Neuronal stem cell (in vitro differentiated cells): ENCODE measurements around the gene OIT3.

Source experiments
- DNase-seq: peaks from one replicate; pipeline ENCODE4 v3.0.0-alpha.2; 2013; ENCODE audit warnings: low spot score
- H2AFZ ChIP-seq: one replicate; pipeline ENCODE4 v1.6.1; 2013; ENCODE audit warnings: mild to moderate bottlenecking, low read length, inconsistent platforms
- H2AK5ac ChIP-seq: 2 replicates; pipeline ENCODE4 v1.6.1; 2013; ENCODE audit warnings: low read depth, mild to moderate bottlenecking, inconsistent platforms, low read length, moderate library complexity, mixed read lengths
- H2BK120ac ChIP-seq: 2 replicates; pipeline ENCODE4 v1.6.1; 2013; ENCODE audit warnings: low read depth, mild to moderate bottlenecking, inconsistent platforms, low read length, moderate library complexity, mixed read lengths
- H2BK12ac ChIP-seq: one replicate; pipeline ENCODE4 v1.6.1; 2013; ENCODE audit warnings: low read length, inconsistent platforms
- H2BK15ac ChIP-seq: 2 replicates; pipeline ENCODE4 v1.6.1; 2013; ENCODE audit warnings: mild to moderate bottlenecking, low read length, inconsistent platforms, mixed read lengths
- H2BK5ac ChIP-seq: one replicate; pipeline ENCODE4 v1.6.1; 2013; ENCODE audit warnings: inconsistent platforms, mild to moderate bottlenecking, low read length, moderate library complexity
- H3K14ac ChIP-seq: one replicate; pipeline ENCODE4 v1.6.1; 2013; ENCODE audit warnings: low read length, inconsistent platforms
- H3K18ac ChIP-seq: 2 replicates; pipeline ENCODE4 v1.6.1; 2013; ENCODE audit warnings: low read length, inconsistent platforms
- H3K23ac ChIP-seq: 2 replicates; pipeline ENCODE4 v1.6.1; 2013; ENCODE audit warnings: low read depth, mild to moderate bottlenecking, mixed read lengths, low read length, inconsistent platforms; ENCODE audit not compliant: poor library complexity
- H3K27ac ChIP-seq: replicated peaks from 3 replicates; pipeline ENCODE4 v1.5.1; 2013; ENCODE audit warnings: low read length, inconsistent platforms
- H3K27me3 ChIP-seq, 3 experiments: 2 replicates each; pipeline ENCODE4 v1.6.1; 2013; ENCODE audit warnings: low read length in 3 of 3, mild to moderate bottlenecking in 2 of 3, inconsistent platforms in 1 of 3, low read depth in 1 of 3, mixed read lengths in 1 of 3, moderate library complexity in 1 of 3; ENCODE audit not compliant: control insufficient read depth in 3 of 3, insufficient read depth in 3 of 3
- H3K36me3 ChIP-seq, 2 donors: replicated peaks in 1 of 2; 2 replicates each; pipeline ENCODE4 v1.6.1; 2013; ENCODE audit warnings: low read length in 2 of 2; ENCODE audit not compliant: control insufficient read depth in 2 of 2, insufficient read depth in 2 of 2
- H3K4ac ChIP-seq: 2 replicates; pipeline ENCODE4 v1.6.1; 2013; ENCODE audit warnings: inconsistent platforms, mild to moderate bottlenecking, low read length, moderate library complexity
- H3K4me1 ChIP-seq, 2 donors: 1 replicate in 1 of 2; 2 replicates in 1 of 2; pipeline ENCODE4 v1.6.1; 2013; ENCODE audit warnings: low read length in 2 of 2, low read depth in 1 of 2; ENCODE audit not compliant: control insufficient read depth in 2 of 2, insufficient read depth in 1 of 2
- H3K4me2 ChIP-seq: one replicate; pipeline ENCODE4 v1.6.1; 2013; ENCODE audit warnings: mild to moderate bottlenecking, low read length, inconsistent platforms; ENCODE audit not compliant: insufficient read depth, poor library complexity, severe bottlenecking
- H3K4me3 ChIP-seq, 2 donors: 2 replicates each; pipeline ENCODE4 v1.5.1; 2013; ENCODE audit warnings: low read length in 2 of 2, mild to moderate bottlenecking in 2 of 2, inconsistent platforms in 1 of 2, moderate library complexity in 1 of 2
- H3K79me1 ChIP-seq: one replicate; pipeline ENCODE4 v1.6.1; 2013; ENCODE audit warnings: low read depth, mild to moderate bottlenecking, inconsistent platforms, low read length, moderate library complexity
- H3K9ac ChIP-seq: one replicate; pipeline ENCODE4 v1.6.1; 2013; ENCODE audit warnings: mild to moderate bottlenecking, low read depth, low read length, inconsistent platforms; ENCODE audit not compliant: poor library complexity
- H3K9me3 ChIP-seq, 2 donors: replicated peaks in 1 of 2; 2 replicates each; pipeline versions ENCODE3 to v1.6.1; 2013; ENCODE audit warnings: low read length in 2 of 2, mild to moderate bottlenecking in 2 of 2, inconsistent platforms in 1 of 2, low read depth in 1 of 2, mixed read lengths in 1 of 2, moderate library complexity in 1 of 2; ENCODE audit not compliant: control insufficient read depth in 2 of 2, insufficient read depth in 1 of 2
- H4K8ac ChIP-seq: one replicate; pipeline ENCODE4 v1.6.1; 2013; ENCODE audit warnings: low read depth, mild to moderate bottlenecking, inconsistent platforms, low read length, moderate library complexity
- H4K91ac ChIP-seq: one replicate; pipeline ENCODE4 v1.6.1; 2013; ENCODE audit warnings: low read length, low read depth, mild to moderate bottlenecking, inconsistent platforms; ENCODE audit not compliant: poor library complexity
- WGBS, 2 donors: extraction: QIAGEN DNeasy Blood & Tissue Kit; methylation state at CpG; one replicate each; pipeline ENCODE4 v1.1.7; 2013; ENCODE audit warnings: missing lambda C conversion rate in 2 of 2, mixed read lengths in 1 of 2; ENCODE audit not compliant: insufficient read length in 2 of 2, insufficient replicate concordance in 1 of 2; ENCODE audit errors: extremely low coverage in 2 of 2; 5-methylcytosine and 5-hydroxymethylcytosine counted together

The OIT3 gene

DNA sequence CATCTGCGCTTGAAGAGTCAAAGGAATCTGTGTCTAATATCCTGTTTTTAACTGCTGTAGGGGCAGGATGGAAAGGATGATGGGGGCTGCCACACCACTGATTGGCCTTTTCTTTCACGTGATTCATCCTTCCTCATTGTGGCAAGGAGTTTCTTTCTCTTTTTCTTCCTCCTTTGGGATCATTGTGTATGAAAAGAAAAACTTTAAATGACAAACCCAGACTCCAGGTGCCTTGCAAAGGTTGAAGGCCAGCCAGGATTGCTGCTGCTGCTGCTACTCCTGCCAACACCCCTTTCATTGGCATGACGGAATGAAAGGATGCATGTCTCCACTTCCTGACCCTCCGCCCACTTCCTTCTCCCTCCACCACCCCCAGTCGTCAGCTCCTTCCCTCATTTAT lies 6.5 kb upstream of the OIT3 start:
- Histone ChIP-seq H3K18ac (no peak overlapping the region), H3K14ac (no peak overlapping the region), H3K27ac (peak overlapping the region; percentile 71), H2AK5ac (no peak overlapping the region), H3K36me3 (peaks cover 0 to 21% of the 10 kb centered on the region in 2 donors), H3K79me1 (no peaks in the 10 kb centered on the region), H3K4me3 (no peak overlapping the region), H3K27me3 (no peaks in the 10 kb centered on the region), H3K4me1 (peaks cover 8 to 12% of the 10 kb centered on the region in 2 donors), H2BK15ac (no peak overlapping the region), H4K91ac (no peak overlapping the region), H3K23ac (no peak overlapping the region), H3K4ac (no peak overlapping the region), H2BK5ac (no peak overlapping the region), H2BK120ac (no peak overlapping the region), H2BK12ac (no peak overlapping the region), H3K9me3 (no peaks in the 10 kb centered on the region), H2AFZ (peak overlapping the region; percentile 55), H3K4me2 (no peak overlapping the region), H4K8ac (no peak overlapping the region), H3K9ac (no peak overlapping the region)
- WGBS, 2 donors, result no CpG with 5 or more reads among the region's 5 CpGs
- DNase-seq, result no peak

GRCh38 chr10:72888151-72888638 lies 5.3 kb upstream of the OIT3 start:
- H3K27ac ChIP-seq, result no peak overlapping the region
- H3K18ac ChIP-seq, result no peak overlapping the region
- H3K4me1 ChIP-seq, result peaks cover 9 to 12% of the 10 kb centered on the region in 2 donors
- H3K4me2 ChIP-seq, result no peak overlapping the region
- no peak overlapping the region for H3K9ac ChIP-seq
- no peak overlapping the region for H2BK120ac ChIP-seq
- no peak overlapping the region for H4K91ac ChIP-seq
- no peak overlapping the region for H2AFZ ChIP-seq
- no peak overlapping the region for H3K4ac ChIP-seq
- H2BK5ac ChIP-seq, result no peak overlapping the region
- H3K79me1 ChIP-seq, result no peaks in the 10 kb centered on the region
- no CpG with 5 or more reads among the region's 7 CpGs for WGBS, 2 donors
- no peak overlapping the region for H3K23ac ChIP-seq
- H2AK5ac ChIP-seq, result no peak overlapping the region
- H3K36me3 ChIP-seq, result peaks cover 0 to 21% of the 10 kb centered on the region in 2 donors
- no peak overlapping the region for H2BK12ac ChIP-seq
- H3K4me3 ChIP-seq, result no peak overlapping the region
- H3K27me3 ChIP-seq, result no peaks in the 10 kb centered on the region
- no peak overlapping the region for H3K14ac ChIP-seq
- no peak for DNase-seq
- no peak overlapping the region for H2BK15ac ChIP-seq
- no peaks in the 10 kb centered on the region for H3K9me3 ChIP-seq
- H4K8ac ChIP-seq, result no peak overlapping the region

- Histone ChIP-seq H3K4me1 (peaks cover 9 to 12% of the 10 kb centered on the region in 2 donors), H3K23ac (no peak overlapping the region), H2BK15ac (no peak overlapping the region), H2BK120ac (no peak overlapping the region), H4K91ac (no peak overlapping the region), H3K36me3 (peaks cover 0 to 21% of the 10 kb centered on the region in 2 donors), H3K14ac (no peak overlapping the region), H4K8ac (no peak overlapping the region), H3K18ac (no peak overlapping the region), H3K27me3 (no peaks in the 10 kb centered on the region), H3K4me2 (no peak overlapping the region), H2BK5ac (no peak overlapping the region), H3K4me3 (no peak overlapping the region), H3K79me1 (no peaks in the 10 kb centered on the region), H3K9me3 (no peaks in the 10 kb centered on the region), H2AFZ (no peak overlapping the region), H2AK5ac (no peak overlapping the region), H3K4ac (no peak overlapping the region), H3K9ac (no peak overlapping the region), H2BK12ac (no peak overlapping the region), H3K27ac (no peak overlapping the region)
- DNase-seq, result no peak
- no CpG with 5 or more reads among the region's 6 CpGs for WGBS, 2 donors
Measured at GRCh38 chr10:72889391-72889831, 4.1 kb upstream of the OIT3 start.

GRCh38 chr10:72890086-72890485 lies 3.5 kb upstream of the OIT3 start:
- Histone ChIP-seq H2BK12ac (no peak overlapping the region), H3K14ac (no peak overlapping the region), H3K18ac (no peak overlapping the region), H2BK15ac (no peak overlapping the region), H2AFZ (no peak overlapping the region), H3K27me3 (no peaks in the 10 kb centered on the region), H2BK5ac (no peak overlapping the region), H3K36me3 (peaks cover 0 to 18% of the 10 kb centered on the region in 2 donors), H3K9ac (no peak overlapping the region), H2AK5ac (no peak overlapping the region), H4K8ac (no peak overlapping the region), H3K4me3 (no peak overlapping the region), H3K4me1 (peaks cover 9 to 12% of the 10 kb centered on the region in 2 donors), H3K79me1 (no peaks in the 10 kb centered on the region), H3K9me3 (no peaks in the 10 kb centered on the region), H4K91ac (no peak overlapping the region), H3K4me2 (no peak overlapping the region), H2BK120ac (no peak overlapping the region), H3K23ac (no peak overlapping the region), H3K27ac (no peak overlapping the region), H3K4ac (no peak overlapping the region)
- WGBS, 2 donors, result no CpG with 5 or more reads among the region's 2 CpGs
- no peak for DNase-seq
